ENCODE data around the gene EXD3.

DNA sequence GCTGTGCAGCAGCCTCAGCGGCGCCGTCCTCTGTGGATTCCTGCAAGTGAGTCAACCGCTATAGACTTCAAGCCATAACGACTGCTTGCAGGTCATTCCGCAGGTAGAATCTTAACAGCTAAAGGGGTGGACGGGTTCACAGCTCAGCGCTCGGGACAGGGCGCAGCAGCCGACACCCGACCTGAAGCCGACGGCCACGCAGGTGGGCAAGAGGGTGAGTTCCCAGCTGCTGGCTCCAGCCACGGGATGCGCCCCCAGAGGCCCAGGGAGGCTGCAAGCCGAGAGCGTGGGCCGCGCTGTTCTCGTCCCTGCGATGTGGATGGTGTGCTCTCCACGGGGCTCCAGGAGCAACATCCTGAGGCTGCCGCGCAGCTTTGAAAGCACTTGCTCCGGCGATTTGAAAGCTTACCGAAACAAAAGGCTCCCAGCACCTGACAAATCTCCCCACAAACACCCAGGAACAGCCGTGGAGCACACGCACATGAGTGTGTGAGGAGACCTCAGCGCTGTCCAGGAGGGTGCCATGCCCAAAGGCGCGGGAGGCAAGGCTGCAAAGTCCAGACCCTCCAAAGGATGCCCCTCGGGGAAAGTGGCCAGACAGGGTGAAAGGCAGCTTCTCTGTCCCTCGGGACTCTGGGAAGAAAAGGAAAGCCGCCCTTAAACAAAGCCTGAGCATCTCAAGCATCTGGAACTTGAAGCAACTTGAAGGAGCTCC is 48.7 kb downstream of the EXD3 start:
- TF ChIP-seq, protein P1, sequence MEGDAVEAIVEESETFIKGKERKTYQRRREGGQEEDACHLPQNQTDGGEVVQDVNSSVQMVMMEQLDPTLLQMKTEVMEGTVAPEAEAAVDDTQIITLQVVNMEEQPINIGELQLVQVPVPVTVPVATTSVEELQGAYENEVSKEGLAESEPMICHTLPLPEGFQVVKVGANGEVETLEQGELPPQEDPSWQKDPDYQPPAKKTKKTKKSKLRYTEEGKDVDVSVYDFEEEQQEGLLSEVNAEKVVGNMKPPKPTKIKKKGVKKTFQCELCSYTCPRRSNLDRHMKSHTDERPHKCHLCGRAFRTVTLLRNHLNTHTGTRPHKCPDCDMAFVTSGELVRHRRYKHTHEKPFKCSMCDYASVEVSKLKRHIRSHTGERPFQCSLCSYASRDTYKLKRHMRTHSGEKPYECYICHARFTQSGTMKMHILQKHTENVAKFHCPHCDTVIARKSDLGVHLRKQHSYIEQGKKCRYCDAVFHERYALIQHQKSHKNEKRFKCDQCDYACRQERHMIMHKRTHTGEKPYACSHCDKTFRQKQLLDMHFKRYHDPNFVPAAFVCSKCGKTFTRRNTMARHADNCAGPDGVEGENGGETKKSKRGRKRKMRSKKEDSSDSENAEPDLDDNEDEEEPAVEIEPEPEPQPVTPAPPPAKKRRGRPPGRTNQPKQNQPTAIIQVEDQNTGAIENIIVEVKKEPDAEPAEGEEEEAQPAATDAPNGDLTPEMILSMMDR (IDR thresholded peaks at IDR 0.05): no peak
- TF ChIP-seq POLR2AphosphoS5 (IDR thresholded peaks at IDR 0.05): no peak
- TF ChIP-seq POLR2A (IDR thresholded peaks at IDR 0.05): no peak

Measured in breast epithelium (tissue), 3 donors.